DOHH2 (cell line): ENCODE data around the gene VWA1.

Experiments
- H3F3A ChIP-seq: fragments of 200-600 bp; sonication (generic), shearing (Covaris generic); 2 replicates; pipeline ENCODE4 v1.6.0; 2016; ENCODE audit warnings: antibody characterized with exemption, mild to moderate bottlenecking; ENCODE audit not compliant: control insufficient read depth, insufficient read depth
- H3K27ac ChIP-seq: fragments of 200-600 bp; sonication (generic); 2 replicates; pipeline ENCODE4 v1.5.1; 2014; ENCODE audit warnings: low read depth, mild to moderate bottlenecking, low read length, moderate library complexity
- H3K27me3 ChIP-seq: fragments of 200-600 bp; sonication (generic); 2 replicates; pipeline ENCODE4 v1.6.1; 2014; ENCODE audit warnings: mild to moderate bottlenecking, low read length, mixed read lengths; ENCODE audit not compliant: control insufficient read depth
- H3K36me3 ChIP-seq: fragments of 200-600 bp; sonication (generic); 2 replicates; pipeline ENCODE4 v1.6.1; 2014; ENCODE audit warnings: mild to moderate bottlenecking, low read length, moderate library complexity, mixed read lengths; ENCODE audit not compliant: control insufficient read depth
- H3K4me1 ChIP-seq: fragments of 200-600 bp; sonication (generic); 2 replicates; pipeline ENCODE4 v1.6.1; 2014; ENCODE audit warnings: mild to moderate bottlenecking, low read length, mixed read lengths; ENCODE audit not compliant: control insufficient read depth
- H3K4me2 ChIP-seq: fragments of 200-600 bp; sonication (generic); 2 replicates; pipeline ENCODE4 v1.6.0; 2014; ENCODE audit warnings: mild to moderate bottlenecking, low read length, moderate library complexity
- H3K4me3 ChIP-seq: fragments of 200-600 bp; sonication (generic); 2 replicates; pipeline ENCODE4 v1.5.1; 2014; ENCODE audit warnings: mild to moderate bottlenecking, low read length, mixed read lengths
- H3K79me2 ChIP-seq: fragments of 200-600 bp; sonication (generic); 2 replicates; pipeline ENCODE4 v1.6.1; 2014; ENCODE audit warnings: mild to moderate bottlenecking, low read length, mixed read lengths; ENCODE audit not compliant: control insufficient read depth
- H3K9me2 ChIP-seq: fragments of 200-600 bp; sonication (generic); replicated peaks from 2 replicates; pipeline ENCODE4 v1.6.1; 2014; ENCODE audit warnings: mild to moderate bottlenecking, low read length, mixed read lengths; ENCODE audit not compliant: control insufficient read depth
- H3K9me3 ChIP-seq: fragments of 200-600 bp; sonication (generic); 2 replicates; pipeline ENCODE4 v1.6.1; 2014; ENCODE audit warnings: antibody characterized with exemption, low read length, mixed read lengths; ENCODE audit not compliant: control insufficient read depth, insufficient read depth
- H4K20me1 ChIP-seq: fragments of 200-600 bp; sonication (generic); 2 replicates; pipeline ENCODE4 v1.6.0; 2014; ENCODE audit warnings: low read depth, mild to moderate bottlenecking, antibody characterized with exemption, low read length, moderate library complexity; ENCODE audit not compliant: control insufficient read depth, insufficient read depth
- EZH2phosphoT487 ChIP-seq: fragments of 200-600 bp; sonication (generic); IDR thresholded peaks from 2 replicates; pipeline ENCODE4 v1.6.1; 2017; ENCODE audit warnings: borderline replicate concordance, mild to moderate bottlenecking, antibody characterized with exemption, low read length, moderate library complexity, mixed read lengths
- TF ChIP-seq, protein P1 (sequence below): fragments of 200-600 bp; sonication (generic); IDR thresholded peaks from one replicate; pipeline ENCODE4 v1.5.1; 2014; ENCODE audit warnings: antibody characterized with exemption, mild to moderate bottlenecking, low read depth, low read length; ENCODE audit not compliant: poor library complexity, severe bottlenecking

The VWA1 gene

DNA sequence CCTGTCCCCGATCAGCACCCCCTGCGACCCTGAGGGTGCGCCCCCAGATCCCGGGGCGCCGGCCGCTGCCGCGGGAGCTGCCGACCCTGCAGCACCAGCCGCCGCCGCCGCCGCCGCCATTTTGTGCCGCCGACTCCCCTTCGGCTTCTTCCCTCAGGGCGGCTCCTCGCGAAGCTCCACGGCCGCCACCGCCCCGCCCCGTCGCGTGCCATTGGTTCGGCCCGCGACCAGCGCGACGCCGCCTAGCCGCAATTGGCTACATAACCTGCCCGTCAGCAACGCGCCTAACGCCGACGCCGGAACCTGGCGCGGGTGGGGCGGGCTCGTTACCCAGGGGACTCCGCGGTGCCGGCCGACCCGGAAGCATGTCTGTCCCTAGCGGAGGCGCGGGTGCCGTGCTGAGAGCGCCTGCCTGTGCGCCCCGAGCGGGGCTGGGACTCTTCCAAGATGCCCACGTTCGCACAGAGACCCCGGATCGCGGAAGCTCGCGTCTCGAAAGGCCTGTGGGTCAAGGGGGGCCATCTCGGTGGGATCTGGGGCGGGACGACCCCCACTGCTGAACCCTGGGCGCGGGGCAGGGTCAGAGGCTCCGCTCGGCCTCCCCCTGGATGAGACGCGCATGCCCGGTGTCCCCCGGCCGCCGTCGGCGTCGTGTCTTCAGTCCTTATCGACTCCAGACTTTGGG, 36.2 kb upstream of the VWA1 start, which contains the start of gene CCNL2:
Gene CCNL2 (minus strand): TSS at position 149 of the 685 bp plus-strand sequence. CDS start 29 bp downstream, at position 120.
- Histone ChIP-seq H3K9me2 (no peaks in the 10 kb centered on the region), H3K9me3 (no peaks in the 10 kb centered on the region), H3K4me2 (peak within 1 kb of the TSS; percentile 100), H3K79me2 (peaks cover 84% of the 10 kb centered on the region), H3K36me3 (peaks cover 86% of the 10 kb centered on the region), H3K27ac (peak within 1 kb of the TSS; percentile 60), H3F3A (peaks cover 17% of the 10 kb centered on the region), H3K4me3 (peak within 1 kb of the TSS; percentile 100), H3K27me3 (no peaks in the 10 kb centered on the region), H4K20me1 (peaks cover 12% of the 10 kb centered on the region), H3K4me1 (peaks cover 36% of the 10 kb centered on the region)
- TF ChIP-seq, protein P1, sequence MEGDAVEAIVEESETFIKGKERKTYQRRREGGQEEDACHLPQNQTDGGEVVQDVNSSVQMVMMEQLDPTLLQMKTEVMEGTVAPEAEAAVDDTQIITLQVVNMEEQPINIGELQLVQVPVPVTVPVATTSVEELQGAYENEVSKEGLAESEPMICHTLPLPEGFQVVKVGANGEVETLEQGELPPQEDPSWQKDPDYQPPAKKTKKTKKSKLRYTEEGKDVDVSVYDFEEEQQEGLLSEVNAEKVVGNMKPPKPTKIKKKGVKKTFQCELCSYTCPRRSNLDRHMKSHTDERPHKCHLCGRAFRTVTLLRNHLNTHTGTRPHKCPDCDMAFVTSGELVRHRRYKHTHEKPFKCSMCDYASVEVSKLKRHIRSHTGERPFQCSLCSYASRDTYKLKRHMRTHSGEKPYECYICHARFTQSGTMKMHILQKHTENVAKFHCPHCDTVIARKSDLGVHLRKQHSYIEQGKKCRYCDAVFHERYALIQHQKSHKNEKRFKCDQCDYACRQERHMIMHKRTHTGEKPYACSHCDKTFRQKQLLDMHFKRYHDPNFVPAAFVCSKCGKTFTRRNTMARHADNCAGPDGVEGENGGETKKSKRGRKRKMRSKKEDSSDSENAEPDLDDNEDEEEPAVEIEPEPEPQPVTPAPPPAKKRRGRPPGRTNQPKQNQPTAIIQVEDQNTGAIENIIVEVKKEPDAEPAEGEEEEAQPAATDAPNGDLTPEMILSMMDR, result peak; percentile 40
- TF ChIP-seq EZH2phosphoT487, result no peak

DNA sequence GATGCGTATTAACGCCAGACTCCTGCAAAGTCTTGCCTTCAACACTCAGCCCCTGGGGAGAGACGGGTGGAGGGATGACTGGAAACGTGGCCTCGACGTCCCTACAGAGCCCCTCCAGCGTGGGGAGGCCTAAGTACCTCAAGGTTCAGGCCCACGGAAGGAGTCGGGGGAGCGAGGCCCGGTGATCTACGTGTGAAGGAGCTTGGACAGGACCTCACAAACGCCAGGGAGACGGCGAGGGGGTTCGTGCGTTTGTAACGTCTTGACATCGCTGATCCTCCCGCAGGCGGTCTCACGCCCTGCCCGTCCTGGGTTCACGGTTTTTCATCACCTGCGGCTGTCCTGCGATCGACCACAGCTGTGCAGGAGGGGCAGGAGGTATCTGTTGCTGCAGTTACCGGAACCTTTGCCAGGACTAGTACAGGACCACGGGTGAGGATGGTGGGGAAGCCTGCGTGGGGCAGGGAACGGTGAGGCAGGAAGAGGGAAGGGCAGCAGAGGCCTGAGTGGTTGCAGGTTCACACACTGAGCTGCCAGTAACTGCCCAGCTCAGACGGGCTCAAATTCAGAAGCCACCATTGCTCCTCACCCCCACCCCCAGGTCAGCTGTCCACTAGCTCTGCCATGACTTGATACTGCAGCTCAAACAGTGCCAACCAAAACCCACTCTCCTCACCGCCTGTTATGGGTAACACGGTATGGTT, 35.5 kb upstream of the VWA1 start:
- Histone ChIP-seq H3K4me3 (peak overlapping the region; percentile 100), H3K27me3 (no peaks in the 10 kb centered on the region), H3K9me3 (no peaks in the 10 kb centered on the region), H3K4me2 (peak overlapping the region; percentile 100), H3K36me3 (peaks cover 85% of the 10 kb centered on the region), H3F3A (peaks cover 17% of the 10 kb centered on the region), H3K79me2 (peaks cover 87% of the 10 kb centered on the region), H3K9me2 (no peaks in the 10 kb centered on the region), H3K27ac (peak overlapping the region; percentile 60), H3K4me1 (peaks cover 36% of the 10 kb centered on the region), H4K20me1 (peaks cover 12% of the 10 kb centered on the region)
- TF ChIP-seq, protein P1, result no peak
- no peak for TF ChIP-seq EZH2phosphoT487

DNA sequence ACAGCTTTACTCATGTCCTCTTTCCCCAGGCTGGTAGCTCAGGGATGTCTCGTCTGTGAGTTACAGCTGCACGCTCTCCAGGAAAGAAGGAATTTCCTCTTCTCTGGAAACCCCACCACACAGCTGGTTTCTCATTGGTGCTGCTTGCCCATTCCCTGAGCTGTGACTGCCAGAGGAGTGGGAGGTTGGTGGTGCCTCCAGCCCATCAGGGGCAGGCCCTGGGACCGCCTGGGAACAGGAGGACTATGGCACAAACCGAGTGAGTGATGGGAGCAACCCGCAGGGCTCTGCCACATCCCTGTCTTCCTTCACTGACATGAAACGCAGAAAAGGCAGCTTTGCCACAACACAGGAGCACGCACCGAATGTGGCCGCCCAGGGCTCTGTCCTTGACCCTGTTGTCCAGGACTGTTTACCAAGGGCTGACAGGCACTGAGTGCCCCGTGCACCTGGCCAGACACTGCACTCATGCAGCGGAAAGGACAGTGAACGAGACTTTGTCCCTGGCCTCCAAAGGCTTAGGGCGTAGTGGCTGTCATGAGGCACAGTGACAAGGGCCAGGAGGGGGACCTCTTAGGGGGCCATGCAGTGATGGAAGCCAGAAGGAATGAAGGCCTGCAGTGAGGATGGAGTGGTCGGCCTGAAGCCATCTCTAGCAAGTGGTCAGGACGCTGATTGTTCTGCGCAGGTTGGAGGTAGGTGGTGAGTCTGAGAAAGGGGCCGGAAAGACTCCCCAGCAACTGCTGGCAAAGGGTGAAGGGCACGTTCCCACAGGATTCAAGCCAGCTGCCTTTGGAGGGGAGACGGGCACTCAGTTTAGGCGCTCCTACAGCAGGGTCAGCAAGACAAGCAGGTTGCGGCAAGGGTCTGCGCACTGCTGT, 34.7 kb upstream of the VWA1 start:
- TF ChIP-seq, protein P1, result no peak
- no peak for TF ChIP-seq EZH2phosphoT487
- peak overlapping the region; percentile 60; the same call in 1 of the 2 replicates for H3K27ac ChIP-seq

More for the DNA sequence above, 34.7 kb upstream of the VWA1 start:
- Histone ChIP-seq H3K4me3 (peak overlapping the region; percentile 100), H4K20me1 (peaks cover 12% of the 10 kb centered on the region), H3K36me3 (peaks cover 85% of the 10 kb centered on the region), H3K4me2 (peak overlapping the region; percentile 100), H3K79me2 (peaks cover 87% of the 10 kb centered on the region), H3K9me2 (no peaks in the 10 kb centered on the region), H3K4me1 (peaks cover 41% of the 10 kb centered on the region), H3F3A (peaks cover 20% of the 10 kb centered on the region), H3K27me3 (no peaks in the 10 kb centered on the region), H3K9me3 (no peaks in the 10 kb centered on the region)
